GM18502 (cell line): ENCODE data around the gene CHMP2A.
"Not testable (repeated sequence)": the region's sequence is repeated elsewhere in the genome, so short reads cannot be mapped to it uniquely, and the experiment has no call there.

ENCODE experiments used
- ATAC-seq: cut with Tn5 transposase; IDR thresholded peaks from one replicate; pipeline ENCODE4 v1.9.1; 2021; ENCODE audit warnings: mild to moderate bottlenecking; ENCODE audit not compliant: unreplicated experiment, poor library complexity

Gene CHMP2A

GRCh38 chr19:58542641-58543372 lies 12.1 kb downstream of the CHMP2A start:
- ATAC-seq: not testable (repeated sequence)

GRCh38 chr19:58539169-58539559 lies 15.7 kb downstream of the CHMP2A start:
- not testable (repeated sequence) for ATAC-seq

- no peak for ATAC-seq
These were observed 16.4 kb downstream of the CHMP2A start for GRCh38 chr19:58538257-58539168.

- no peak for ATAC-seq
These were observed 17.8 kb downstream of the CHMP2A start for GRCh38 chr19:58536852-58537798.

GRCh38 chr19:58535857-58536256 lies 19.0 kb downstream of the CHMP2A start:
- no peak for ATAC-seq

- ATAC-seq: no peak
These were observed 23.7 kb downstream of the CHMP2A start for GRCh38 chr19:58531034-58531840.

- no peak for ATAC-seq
These were observed 25.5 kb downstream of the CHMP2A start for GRCh38 chr19:58529405-58529804.

- no peak for ATAC-seq
These were observed 32.2 kb downstream of the CHMP2A start for GRCh38 chr19:58522709-58523108.

- ATAC-seq: no peak
These were observed 33.3 kb downstream of the CHMP2A start for GRCh38 chr19:58521651-58522050.

- ATAC-seq: no peak
These were observed 34.7 kb downstream of the CHMP2A start for GRCh38 chr19:58520257-58520599.

GRCh38 chr19:58519355-58520256 lies 35.3 kb downstream of the CHMP2A start, which contains the start of gene ZBTB45:
ZBTB45 (minus strand) TSS chr19:58519810; CDS start chr19:58517673, 2,137 bp downstream.
- ATAC-seq: peak; percentile 76

GRCh38 chr19:58519087-58519354 lies 35.9 kb downstream of the CHMP2A start:
- ATAC-seq: no peak

GRCh38 chr19:58518256-58519086 lies 36.4 kb downstream of the CHMP2A start:
- no peak for ATAC-seq

GRCh38 chr19:58516964-58517833 lies 37.7 kb downstream of the CHMP2A start:
- ATAC-seq: no peak

GRCh38 chr19:58516246-58516836 lies 38.6 kb downstream of the CHMP2A start:
- ATAC-seq: no peak

- ATAC-seq: no peak
These were observed 39.6 kb downstream of the CHMP2A start for GRCh38 chr19:58515259-58515658.
